CD4-positive, alpha-beta T cell treated with Interleukin-12 subunit alpha and Interleukin-12 subunit beta, for 1 hour (primary cell): ENCODE measurements around the gene RPL7A.
A peak's percentile ranks its signal among the peaks of the same experiment; 100 is the strongest.

ENCODE experiments used
- DNase-seq: peaks from one replicate; pipeline ENCODE4 v3.0.0-alpha.2; 2020

The RPL7A gene

DNA sequence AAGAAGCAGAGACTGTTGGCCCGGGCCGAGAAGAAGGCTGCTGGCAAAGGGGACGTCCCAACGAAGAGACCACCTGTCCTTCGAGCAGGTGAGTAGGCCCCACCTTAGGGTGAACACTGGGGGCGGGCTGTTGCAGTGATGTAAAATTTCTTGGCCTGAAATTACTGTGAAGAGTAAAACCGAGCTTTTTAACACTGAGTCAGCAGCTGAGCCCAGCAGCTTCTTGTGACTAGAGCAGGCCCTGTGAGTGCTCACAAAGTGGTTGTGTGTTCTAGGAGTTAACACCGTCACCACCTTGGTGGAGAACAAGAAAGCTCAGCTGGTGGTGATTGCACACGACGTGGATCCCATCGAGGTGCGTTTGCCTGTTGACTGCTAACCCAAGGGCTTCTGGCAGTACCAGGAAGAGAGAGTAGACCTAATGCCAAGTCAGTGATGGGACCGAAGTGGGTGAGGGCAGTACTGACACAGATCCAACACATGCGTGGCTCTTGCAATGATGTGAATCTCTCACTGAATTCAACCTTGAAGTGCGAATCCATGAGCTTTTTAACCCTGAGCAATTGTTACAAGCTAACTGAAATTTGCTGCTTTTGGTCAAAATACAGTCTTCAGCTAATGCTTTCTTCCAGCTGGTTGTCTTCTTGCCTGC lies 2.1 kb downstream of the RPL7A start:
- no peak for DNase-seq

- DNase-seq = no peak
Observed at GRCh38 chr9:133351526-133351907, 3.5 kb downstream of the RPL7A start.

- DNase-seq = peak; percentile 41
Observed at GRCh38 chr9:133351908-133352634, 4.1 kb downstream of the RPL7A start.

DNA sequence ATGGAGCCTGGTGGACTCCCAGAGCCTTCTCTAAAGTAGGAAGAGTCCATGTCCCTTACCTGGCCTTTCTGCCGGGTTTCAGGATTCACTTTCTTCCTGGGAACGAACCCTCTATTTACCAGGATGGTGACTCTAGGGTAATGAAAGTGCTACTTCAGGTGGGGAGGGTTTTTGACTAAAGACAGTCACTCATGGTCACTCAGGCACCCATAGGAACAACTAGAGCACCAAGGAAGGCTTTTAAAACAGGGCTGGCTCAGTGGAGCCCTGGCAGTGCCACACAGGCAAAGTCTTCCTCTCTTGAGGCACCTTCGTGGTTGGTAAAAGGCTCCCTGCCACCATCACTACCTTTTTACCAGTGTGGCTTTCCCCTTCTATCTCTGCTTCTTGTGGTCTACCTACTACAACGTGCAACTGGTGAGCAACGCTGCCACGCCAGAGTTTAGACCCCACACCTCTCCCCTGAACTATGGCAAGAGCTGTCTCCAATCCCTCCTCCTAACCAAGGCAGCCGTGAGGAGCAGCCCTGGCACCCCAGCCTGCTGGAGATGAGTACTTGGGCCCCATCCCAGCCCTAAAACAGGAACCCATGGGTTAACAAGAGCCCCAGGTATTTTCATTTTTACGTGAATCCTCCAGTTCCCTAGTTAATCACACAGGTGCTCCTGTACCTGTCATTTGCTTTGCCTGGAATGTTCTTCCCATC lies 4.8 kb downstream of the RPL7A start:
- DNase-seq = no peak

DNA sequence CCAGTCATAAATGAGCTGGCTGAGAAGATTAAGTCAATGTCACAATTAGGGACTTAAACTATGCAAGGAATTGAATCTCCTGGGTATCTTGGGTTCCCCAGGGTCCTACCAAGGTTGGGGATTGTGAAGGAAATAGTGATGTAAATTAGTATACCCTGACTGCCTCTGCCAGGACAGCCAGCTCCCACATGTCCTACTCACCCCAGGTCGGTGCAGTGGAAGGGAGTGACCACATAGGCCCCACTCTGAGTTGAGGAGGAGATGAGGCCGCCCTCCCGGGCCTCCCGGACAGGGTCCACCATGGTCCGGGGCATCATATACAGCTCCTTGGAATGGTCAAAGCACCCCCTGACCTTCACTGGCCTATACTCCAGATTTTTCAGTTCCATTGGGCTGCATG lies 5.5 kb downstream of the RPL7A start:
- no peak for DNase-seq

GRCh38 chr9:133354766-133355165 lies 6.7 kb downstream of the RPL7A start:
- DNase-seq = no peak

GRCh38 chr9:133355881-133356357 lies 7.9 kb downstream of the RPL7A start:
- DNase-seq = no peak

GRCh38 chr9:133356391-133357091 lies 8.5 kb downstream of the RPL7A start, which contains the start of the genes SURF1 and SURF2:
Gene SURF1 (minus strand): TSS chr9:133356487. CDS start chr9:133356453, 34 bp downstream.
Gene SURF2 (plus strand): TSS chr9:133356550. CDS start chr9:133356593, 43 bp downstream.
- DNase-seq = peak; percentile 91

DNA sequence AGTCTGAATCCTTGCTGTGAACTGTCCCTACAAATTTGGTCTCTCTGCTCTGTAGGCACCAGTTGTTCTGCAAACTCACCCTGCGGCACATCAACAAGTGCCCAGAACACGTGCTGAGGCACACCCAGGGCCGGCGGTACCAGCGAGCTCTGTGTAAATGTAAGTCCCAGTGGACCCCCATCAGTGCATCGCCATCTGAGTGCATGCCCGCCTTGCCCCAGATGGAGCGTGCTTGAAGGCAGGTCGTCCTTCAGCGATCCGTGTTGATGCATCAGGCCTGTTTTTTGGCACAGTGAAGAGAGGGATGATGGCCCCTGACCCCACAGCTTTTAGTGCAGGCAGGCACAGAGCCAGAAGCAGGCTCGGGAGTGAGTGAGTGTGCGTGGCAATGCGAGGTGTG lies 9.6 kb downstream of the RPL7A start:
- DNase-seq = no peak

GRCh38 chr9:133359399-133360175 lies 11.6 kb downstream of the RPL7A start:
- DNase-seq = no peak

DNA sequence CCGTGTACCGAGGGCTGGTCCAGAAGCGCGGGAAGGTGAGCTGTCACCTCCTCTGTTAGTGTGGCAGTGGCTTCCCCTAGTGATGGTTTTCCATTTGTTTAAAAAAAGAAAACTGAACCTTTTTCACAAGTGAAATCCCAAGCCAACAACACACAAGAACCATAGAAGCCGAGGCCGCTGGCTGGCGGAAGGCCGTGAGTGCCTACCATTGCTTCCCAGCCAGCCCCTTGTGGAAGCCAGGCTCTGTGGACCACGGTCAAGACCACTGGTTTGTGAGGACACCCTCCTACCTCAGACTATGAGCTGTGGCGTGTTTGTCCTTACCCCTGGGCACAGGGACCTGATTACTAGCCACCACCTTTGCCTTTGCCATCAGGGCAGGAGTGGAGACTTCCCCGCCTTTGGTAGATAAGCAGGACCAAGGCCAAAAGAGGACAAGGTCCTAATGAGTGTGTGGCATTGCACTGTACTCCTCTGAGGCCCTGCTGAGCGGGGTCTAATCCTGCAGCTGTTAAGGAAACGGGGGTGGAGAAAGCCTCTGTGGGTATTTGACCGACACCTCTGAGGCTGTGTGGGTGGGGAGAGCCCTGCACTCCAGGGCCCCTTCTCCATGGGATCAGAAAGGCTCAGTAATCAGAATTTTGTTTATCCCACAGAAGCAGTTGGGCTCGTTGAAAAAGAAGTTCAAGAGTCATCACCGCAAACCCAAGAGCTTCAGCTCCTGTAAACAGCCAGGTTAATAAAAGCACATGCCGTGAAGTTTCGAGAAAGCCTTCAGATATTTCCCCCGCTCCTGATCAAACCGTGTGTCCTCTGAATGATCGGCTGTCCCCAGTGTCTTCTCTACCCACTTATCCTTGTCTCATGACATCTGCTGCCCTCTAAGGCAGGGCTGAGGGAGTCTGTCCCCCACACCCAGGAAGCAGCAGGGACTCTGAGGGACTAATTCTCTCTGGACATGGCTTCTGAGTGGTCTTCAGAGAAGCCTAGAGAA lies 12.7 kb downstream of the RPL7A start:
- DNase-seq = no peak

GRCh38 chr9:133361507-133362092 lies 13.6 kb downstream of the RPL7A start:
- no peak for DNase-seq

GRCh38 chr9:133362359-133363044 lies 14.5 kb downstream of the RPL7A start:
- DNase-seq = no peak

DNA sequence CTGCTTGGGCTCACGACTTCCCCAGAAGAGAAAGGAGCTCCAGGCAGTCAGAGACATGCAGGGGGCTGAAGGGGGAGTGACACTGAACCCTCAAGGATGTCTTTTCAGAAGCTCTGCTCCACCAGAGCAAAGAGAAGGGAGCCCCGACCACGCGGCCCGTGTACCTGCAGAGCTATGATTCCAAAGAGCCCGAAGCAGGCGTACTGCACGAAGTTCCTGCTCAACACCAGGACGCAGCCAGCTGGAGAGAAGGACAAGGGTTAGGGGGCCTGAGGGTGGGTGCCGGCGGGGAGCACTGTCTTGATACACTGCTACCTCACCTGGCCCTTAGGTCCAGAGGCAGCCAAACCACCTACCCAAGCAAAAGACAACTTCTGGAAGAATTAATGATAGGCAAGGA lies 18.4 kb downstream of the RPL7A start:
- DNase-seq = no peak

- DNase-seq = no peak
Observed at GRCh38 chr9:133367221-133367620, 19.2 kb downstream of the RPL7A start.

GRCh38 chr9:133367778-133368177 lies 19.8 kb downstream of the RPL7A start:
- no peak for DNase-seq

DNA sequence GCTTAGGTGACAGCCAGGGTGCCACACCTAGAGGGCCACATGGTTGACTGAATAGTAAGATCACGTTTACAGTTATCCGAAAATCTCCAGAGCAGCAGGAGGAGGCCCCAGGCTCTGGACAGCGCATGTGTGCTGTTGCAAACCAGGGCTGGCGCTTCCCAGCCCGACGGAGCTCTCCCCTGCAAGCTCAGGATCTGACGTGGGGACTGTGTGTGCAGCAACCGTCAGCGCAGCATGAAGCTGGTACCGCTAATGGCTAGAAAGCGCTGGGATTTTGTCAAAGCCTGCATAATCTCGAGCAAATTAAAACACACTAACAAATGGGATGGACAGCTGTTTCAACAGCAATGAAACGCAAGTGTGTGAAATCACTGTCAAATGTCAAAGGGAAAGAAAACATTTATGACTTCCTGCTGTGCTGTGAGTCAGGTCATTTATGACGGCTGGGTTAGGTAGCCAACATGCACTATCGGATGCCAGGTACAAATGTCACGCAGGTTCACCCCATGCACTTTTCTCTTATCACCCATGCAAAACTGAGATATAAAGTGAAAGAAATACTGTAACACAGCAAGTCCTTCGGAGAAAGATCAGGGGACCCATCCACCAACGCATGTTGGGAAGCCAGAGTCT lies 20.3 kb downstream of the RPL7A start:
- no peak for DNase-seq

GRCh38 chr9:133369422-133369821 lies 21.4 kb downstream of the RPL7A start:
- no peak for DNase-seq

DNA sequence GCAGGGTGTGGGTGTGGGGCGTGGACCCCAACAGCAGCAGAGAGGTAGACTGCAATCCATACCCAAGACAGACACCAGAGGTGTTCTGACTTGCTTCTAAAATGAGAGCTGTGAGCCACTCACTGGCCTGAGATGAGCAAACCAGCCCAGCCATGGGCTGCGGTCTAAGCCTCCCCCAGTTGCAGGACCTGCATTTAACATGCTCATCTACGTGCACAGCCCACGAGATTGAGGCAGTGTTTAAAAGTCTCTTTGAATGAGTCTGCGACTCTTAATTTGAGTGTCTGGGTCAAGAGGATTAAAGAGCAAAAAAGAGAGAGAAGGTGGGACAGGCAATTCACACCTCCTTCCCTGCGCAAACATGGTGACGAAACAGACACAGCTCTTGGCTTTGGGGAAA lies 21.9 kb downstream of the RPL7A start:
- DNase-seq = no peak
